NCI-H2196 treated with DMSO at 0.1 percent for 48 hours (cell line): Measurements from ENCODE around the gene EVI2B.
"Not testable (repeated sequence)": the region's sequence is repeated elsewhere in the genome, so short reads cannot be mapped to it uniquely, and the experiment has no call there.

Experiments
- DNase-seq: peaks from one replicate; lab custom pipeline; 2025; ENCODE audit not compliant: unreplicated experiment; lab: John Stamatoyannopoulos, UW

Gene EVI2B

GRCh38 chr17:31273516-31273915, 40.3 kb downstream of the EVI2B start:
- DNase-seq = no peak

- DNase-seq = no peak
Measured at GRCh38 chr17:31272803-31273202, 41.1 kb downstream of the EVI2B start.

- DNase-seq = no peak
Measured at GRCh38 chr17:31272236-31272635, 41.6 kb downstream of the EVI2B start.

GRCh38 chr17:31269578-31269983, 44.3 kb downstream of the EVI2B start:
- no peak for DNase-seq

GRCh38 chr17:31269036-31269577, 44.7 kb downstream of the EVI2B start:
- DNase-seq = no peak

GRCh38 chr17:31266042-31266441, 47.8 kb downstream of the EVI2B start:
- no peak for DNase-seq

- DNase-seq = not testable (repeated sequence)
Measured at GRCh38 chr17:31262923-31263322, 50.9 kb downstream of the EVI2B start.

GRCh38 chr17:31261601-31262000, 52.3 kb downstream of the EVI2B start:
- no peak for DNase-seq

- DNase-seq = no peak
Measured at GRCh38 chr17:31260151-31260550, 53.7 kb downstream of the EVI2B start.

GRCh38 chr17:31256936-31257335, 56.9 kb downstream of the EVI2B start:
- no peak for DNase-seq

- DNase-seq = no peak
Measured at GRCh38 chr17:31254654-31255053, 59.2 kb downstream of the EVI2B start.
